GM18858 (cell line): ENCODE measurements around the gene HACD1.

Experiments used
- ATAC-seq: cut with Tn5 transposase; IDR thresholded peaks from one replicate; pipeline ENCODE4 v1.9.1; 2021; ENCODE audit not compliant: unreplicated experiment

The HACD1 gene, protein sequence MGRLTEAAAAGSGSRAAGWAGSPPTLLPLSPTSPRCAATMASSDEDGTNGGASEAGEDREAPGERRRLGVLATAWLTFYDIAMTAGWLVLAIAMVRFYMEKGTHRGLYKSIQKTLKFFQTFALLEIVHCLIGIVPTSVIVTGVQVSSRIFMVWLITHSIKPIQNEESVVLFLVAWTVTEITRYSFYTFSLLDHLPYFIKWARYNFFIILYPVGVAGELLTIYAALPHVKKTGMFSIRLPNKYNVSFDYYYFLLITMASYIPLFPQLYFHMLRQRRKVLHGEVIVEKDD

DNA sequence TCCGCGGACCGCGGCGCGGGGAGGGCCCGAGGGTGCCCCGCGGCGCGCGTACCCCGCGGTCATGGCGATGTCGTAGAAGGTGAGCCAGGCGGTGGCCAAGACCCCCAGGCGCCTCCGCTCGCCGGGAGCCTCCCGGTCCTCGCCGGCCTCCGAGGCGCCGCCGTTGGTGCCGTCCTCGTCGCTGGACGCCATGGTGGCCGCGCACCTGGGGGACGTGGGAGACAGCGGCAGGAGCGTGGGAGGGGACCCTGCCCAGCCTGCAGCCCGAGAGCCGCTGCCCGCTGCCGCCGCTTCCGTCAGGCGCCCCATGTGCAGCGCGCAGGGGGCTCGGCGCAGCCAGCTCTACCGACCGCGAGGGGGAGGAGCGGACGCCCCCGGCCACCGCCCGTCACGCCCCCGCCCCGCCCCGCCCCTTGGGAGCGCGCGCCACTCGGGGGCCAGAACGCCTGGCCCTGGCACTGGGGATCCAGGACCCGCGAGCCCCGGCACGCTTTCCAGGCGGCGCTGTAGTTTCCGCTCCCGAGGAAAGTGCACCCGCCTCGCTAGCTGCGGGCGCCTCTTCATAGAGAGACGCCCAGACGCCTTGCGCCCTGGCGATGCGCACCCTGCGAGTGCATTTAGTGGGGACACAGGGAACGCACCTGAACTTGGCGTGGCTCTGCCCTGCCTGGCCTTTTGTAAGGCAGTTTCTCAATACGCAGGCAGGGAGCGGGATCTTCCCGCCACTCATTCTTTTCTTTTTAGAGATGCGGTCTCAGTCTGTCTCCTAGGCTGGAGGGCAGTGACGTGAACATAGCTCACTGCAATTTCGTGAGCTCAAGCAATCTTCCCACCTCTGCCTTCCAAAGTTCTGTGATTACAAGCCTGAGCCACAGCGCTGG lies at the start of gene HACD1:
TSS of gene HACD1 (minus strand) at position 344 of the 881 bp plus-strand sequence. CDS start at position 309, 35 bp downstream.
- peak; percentile 46 for ATAC-seq

DNA sequence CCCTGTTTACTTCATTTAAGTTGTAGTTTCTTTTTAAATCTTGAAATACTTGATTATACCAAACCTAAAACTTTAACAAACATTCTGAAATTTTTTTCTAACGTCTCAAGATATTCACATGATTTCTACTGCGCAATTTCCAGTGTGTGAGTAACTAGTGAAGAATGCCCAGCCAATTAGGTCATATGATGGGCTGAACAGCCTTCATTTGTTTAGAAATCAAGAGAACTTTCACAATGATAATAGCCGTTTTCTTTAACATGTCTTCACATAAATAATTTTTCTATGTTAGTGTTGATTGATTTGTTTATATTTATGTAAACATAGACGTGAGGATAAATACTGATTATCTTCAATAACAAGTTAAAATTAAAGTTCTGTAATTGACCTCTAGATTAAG lies 48.6 kb upstream of the HACD1 start:
- ATAC-seq = no peak

DNA sequence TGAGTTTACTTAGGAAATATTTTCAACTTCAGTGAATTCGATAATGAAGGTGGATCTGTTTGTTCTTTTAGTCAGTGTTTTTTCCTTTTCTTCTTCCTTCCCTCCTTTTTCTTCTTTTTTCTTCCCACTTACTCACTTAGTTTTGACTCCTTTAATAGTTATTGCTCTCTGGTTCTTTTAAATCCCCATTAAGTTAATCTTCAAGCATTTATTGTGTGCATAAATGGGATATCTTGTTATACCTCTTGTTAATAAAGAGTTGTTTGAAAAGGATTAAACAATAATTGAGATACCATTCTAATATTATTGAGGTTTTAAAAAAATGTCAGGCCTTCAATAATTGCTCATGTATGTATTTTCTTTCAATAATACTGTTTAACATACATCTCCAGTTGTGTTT lies 46.3 kb upstream of the HACD1 start:
- no peak for ATAC-seq

DNA sequence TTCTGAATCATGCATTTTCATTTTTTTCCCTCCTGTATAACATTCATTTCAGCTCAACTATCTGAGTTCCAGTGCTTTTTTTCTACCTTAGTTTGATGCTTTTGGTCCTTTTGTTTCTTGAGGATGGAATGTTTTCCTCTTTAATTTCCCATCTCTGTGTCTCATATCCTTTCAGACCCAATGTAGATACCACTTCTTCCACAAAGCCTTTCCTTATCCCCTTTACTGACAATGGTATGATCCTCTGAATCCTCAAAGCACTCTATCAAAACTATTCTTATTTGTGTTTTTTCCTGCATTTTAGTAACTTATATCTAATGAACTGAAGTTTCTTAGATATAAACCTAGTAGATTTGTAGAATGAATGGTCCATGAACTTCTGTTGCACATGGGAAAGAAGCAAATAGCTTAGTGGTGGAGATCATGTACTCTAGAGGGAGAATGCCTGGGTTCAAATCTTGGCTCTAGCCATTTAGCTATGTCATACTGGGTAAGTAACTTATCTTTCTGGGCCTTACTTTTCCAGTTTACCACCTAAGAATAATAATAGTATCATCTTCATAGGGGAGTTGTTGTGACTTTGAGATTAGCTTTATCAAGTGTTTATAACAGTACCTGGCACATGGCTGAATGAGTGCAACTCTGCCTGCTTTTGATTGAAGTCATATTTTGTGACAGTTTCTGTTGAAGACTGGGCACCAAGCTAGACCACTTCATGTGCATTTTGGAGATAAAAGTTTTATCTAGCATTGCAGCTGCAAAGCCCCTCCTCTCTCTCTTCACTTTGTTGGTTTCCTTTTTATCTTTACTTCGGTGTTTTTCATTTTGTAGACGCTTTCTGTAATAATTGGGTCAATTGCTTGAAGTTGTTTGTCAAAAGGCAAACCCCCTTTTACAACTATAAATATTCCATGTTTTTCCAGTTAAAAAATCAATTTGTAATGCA lies 45.3 kb upstream of the HACD1 start:
- no peak for ATAC-seq

DNA sequence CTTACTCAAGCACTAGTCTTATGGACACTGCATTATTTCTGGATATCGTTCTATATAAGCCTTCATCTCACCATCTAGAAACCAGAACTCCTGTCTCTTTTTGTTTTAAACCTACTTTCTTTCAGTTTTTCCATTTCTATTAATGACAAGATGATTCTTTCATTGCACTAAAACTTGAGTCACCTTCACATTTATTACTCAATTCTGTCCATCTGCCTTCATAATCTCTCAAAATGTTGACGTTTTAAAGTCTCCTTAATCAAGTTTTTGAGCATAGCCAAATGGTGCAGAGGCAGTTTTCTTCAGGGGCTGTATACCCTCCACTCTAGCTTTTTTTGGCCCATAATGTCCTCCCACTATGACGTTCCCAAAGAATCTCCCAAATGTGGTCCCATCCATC lies 44.3 kb upstream of the HACD1 start:
- ATAC-seq = no peak

DNA sequence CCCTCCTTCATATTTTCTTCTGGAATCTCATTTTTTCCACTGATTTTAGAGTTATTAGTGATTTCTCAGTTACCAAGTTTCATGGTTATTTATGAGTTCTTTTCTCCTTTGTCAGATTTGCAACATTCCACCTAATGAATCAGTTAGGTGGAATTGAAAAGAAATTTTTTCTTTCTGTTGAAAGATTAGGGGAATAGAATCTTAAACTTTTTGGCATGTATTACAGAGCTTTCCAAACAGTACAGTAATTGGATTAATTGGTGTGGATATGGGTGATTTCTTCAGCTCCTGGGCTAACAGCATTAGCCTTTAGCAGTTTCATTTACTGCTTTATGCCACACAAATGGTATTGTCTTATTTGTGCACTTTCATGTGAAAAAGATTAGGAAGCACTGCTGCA lies 43.7 kb upstream of the HACD1 start:
- ATAC-seq = no peak

DNA sequence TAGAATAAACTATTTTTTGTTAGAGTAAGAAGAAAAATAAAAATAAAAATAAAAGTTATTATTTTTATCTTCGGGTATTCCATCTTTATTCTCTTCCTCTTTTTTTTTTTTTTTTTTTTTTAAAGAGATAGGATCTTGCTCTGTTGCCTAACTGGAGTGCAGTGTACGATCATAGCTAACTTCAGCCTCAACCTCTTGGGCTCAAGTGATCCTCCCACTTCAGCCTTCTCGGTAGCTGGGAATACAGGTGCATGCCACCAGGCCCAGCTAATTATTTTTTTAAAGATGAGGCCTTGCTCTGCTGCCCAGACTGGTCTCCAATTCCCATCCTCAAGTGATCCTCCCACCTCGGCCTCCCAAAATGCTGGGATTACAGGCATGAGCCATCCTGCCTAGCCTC lies 42.2 kb upstream of the HACD1 start:
- ATAC-seq = no peak

DNA sequence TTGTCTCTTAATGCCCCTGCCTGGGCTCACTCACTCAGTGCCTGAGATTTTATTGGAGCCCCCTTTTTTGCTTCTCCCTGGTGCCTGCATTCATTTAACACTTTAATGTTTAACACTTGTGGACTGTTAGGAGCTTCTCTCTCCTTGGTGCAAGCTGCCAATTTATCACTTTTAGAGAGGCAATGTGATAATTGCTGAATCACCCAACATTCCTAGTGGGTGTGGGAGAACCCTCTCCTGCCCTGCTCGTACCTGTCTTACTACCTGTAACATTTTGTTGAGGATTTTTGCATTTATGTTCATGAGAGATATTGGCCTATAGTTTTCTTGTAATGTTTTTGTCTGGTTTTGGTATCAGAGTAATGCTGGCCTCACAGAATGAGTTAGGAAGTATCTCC lies 39.9 kb upstream of the HACD1 start:
- ATAC-seq = no peak

DNA sequence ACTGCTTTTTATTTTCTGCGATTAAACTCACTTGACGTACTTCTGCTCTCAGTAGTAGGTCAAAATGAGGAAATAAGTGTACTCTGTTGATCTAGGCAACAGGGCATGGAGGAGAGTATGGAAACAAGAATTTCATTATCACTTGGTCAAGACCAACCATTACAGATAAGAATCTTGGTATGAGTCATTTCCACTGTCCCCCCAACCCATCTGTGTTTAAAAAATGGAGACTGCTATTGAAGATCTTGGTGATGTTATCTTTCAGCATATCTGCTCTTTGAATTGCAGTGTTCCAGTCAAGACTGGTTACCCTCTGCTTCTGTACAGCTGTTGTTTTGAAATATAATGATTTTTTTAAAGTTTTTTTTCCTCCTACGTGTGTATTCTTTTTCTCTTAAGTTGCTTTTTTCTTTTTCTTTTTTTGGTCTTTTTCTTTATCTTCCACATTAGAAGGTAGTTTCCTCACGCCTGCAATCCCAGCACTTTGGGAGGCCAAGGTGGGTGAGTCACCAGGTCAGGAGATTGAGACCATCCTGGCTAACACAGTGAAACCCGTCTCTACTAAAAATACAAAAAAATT lies 38.5 kb upstream of the HACD1 start:
- peak; percentile 96 for ATAC-seq

DNA sequence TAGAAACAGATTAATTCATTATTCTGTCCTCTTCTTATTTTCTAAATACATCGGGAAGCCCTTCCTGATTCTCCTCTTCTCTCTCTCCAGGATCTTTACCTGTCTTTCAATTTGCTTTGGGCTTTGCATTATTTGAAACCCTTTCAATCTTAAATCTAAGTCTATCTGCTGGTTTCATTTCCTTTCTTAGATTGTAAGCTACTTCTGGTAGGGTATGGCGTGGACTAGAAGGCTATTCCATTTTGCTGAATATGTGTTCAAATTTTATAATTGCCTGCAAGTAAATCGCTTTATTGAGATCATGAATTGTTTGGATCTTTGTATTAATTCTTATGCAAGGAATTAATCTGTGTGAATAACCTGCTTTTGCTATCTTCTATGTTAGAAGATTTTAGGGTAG lies 37.8 kb upstream of the HACD1 start:
- ATAC-seq = no peak

DNA sequence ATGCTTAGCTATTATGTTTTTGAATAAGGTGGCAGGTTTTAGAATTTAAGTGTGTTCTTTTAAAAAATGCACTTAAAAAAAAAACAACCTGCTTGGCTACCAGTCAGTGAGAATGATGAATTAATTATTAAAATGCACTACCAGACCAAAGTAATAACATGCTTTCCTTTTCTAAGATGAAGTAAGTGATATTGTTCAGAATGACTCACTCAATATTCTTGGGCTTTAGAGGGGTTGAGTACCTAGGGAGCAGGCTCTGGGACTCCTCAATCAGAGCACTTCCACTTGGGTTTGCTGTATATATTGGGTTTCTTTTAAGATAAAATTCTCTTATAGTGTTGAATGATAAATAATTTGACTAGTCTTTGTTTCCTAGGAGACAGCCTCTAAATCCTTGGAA lies 35.4 kb upstream of the HACD1 start:
- ATAC-seq = no peak

DNA sequence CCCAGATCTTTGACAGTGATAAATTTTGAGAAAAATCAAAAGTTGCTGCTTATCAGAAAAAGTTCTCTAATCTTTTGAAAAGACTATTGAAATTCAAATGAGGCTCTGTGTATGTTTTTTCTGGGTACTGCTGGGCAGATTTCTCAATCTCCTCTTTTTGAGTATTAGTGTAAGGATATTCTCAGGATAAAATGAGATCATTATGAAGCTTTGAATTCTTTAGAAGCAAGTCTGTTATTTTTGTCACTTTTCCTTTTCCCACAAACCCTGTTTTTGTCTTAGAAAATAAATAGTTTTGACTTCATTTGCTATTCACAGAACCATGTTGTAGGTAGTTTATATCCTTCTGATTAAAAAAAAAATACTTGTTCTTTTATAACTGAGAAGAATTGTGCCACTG lies 34.7 kb upstream of the HACD1 start:
- no peak for ATAC-seq

DNA sequence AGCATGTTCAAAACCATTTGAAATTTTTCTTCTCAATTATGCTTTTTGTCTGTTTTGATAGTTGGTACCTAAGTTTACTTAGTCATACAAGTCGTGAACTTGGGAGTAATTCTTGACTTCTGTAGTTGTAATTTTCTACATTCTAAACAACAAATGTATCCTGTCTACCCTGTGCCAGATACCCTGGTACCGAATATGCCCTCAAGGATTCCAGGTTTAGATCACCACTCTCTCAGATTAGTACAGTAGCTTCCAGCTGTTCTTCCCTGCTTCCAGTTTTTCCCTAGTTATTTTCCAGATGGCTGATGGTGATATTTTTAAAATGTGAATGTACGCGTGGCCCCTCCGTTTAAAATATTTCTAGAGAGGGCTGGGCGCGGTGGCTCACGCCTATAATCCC lies 33.2 kb upstream of the HACD1 start:
- ATAC-seq = no peak

DNA sequence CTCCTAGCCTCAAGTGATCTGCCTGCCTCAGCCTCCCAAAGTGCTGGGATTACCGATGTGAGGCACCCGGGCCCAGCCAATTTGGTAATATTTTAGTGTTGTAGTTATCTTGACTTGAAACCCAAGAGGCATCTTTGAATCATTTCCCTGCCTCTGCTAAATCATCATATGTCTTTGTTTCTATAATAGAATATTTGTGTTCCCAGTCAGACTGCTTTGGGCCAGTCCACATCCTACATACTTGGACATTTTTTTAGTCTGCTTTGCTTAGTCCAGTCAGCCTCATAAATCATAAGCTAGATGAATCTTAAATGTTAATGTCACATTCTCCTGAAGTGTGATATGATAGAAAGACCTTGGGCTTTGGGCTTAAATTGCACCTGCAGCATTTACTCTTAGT lies 32.7 kb upstream of the HACD1 start:
- no peak for ATAC-seq

DNA sequence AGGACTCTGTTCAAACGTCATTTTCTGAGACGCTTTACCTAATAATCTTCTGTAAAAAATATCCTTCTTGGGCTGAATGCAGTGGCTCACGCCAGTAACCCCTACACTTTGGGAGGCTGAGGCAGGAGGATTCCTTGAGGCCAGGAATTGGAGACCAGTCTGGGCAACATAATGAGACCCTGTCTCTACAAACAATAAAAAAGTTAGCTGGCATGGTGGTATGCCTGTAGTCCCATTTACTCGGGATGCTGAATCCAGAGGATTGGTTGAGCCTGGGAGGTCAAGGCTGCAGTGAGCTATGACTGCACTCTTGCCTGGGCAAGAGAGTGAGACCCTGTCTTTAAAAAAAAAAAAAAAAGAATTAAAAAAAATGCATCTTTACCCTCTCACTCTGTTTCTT lies 31.9 kb upstream of the HACD1 start:
- ATAC-seq = no peak

DNA sequence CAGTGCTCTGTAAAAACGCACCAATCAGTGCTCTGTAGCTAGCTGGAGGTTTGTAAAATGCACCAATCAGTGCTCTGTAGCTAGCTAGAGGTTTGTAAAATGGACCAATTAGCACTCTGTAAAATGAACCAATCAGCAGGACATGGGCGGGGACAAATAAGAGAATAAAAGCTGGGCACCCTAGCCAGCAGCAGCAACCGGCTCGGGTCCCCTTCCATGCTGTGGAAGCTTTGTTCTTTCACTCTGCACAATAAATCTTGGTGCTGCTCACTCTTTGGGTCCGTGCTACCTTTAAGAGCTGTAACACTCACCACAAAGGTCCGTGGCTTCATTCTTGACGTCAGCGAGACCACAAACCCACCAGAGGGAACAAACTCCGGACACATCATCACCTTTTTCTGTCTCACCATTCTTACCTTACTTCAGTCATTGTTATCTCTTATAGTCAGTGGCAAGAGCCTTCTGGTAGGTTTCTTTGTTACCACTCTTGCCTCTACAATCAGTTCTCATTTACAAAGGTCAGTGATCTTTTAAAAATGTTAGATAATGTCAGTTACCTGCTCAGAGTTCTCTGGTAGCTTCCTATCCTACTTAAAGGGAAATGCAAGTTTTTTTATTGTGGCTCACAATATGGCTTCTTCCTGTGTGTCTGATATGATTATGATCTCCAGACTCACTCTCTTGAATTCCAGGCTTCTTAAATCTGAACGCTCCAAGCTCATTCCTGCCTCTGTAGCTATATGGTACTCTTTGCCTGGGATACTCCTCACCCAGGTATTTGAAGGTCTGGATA lies 31.3 kb upstream of the HACD1 start:
- no peak for ATAC-seq

DNA sequence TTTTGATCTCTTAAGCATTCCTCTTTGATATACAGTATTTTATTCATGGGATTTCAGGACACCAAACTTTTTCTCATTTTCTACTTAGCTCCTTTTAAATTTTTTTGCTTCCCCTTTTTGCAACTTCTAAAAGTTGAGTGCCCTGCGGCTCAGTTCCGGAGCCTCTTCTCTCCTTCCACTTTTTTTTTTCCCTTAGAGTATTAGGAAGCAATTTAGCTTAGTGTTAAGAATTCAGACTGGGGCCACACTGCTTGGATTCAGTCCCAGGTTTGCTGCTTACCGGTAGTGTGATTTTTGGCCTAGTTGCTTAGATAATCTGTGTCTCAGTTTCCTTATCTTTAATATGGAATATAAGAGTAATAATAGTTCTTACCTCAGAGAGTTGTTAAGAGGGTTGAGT lies 30.2 kb upstream of the HACD1 start:
- no peak for ATAC-seq

DNA sequence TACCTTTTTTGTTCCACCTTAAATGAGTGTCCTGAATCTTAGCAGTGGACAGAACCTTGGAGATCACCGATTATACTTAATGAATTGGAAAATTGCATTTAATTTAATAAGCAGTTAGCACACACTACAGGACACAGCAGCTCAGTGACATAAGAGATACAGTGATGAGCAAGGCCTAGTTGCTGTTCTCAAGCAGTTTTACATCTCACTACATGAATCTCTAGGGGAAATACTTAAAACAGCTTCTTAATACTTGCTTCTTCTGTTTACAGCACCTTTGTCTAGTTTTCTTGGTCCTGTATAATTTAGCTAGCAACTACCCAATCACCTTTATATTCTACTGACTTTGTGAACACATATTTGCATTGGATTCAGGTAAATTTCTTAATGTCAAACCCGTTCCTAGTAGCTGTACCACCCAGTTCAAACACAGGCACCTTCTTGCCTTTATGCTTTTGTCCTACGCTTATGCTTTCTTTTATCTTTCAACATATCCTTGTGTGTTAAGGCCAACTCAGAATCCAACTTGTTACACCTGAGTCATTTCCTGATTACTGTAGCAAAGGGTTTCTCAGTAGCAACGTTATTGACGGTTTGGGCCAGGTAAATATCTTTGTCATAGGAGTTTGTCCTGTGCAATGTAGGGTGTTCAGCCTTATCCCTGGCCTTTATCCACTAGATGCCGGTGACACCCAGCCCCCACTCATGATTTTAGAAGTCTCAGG lies 28.6 kb upstream of the HACD1 start:
- ATAC-seq = no peak

DNA sequence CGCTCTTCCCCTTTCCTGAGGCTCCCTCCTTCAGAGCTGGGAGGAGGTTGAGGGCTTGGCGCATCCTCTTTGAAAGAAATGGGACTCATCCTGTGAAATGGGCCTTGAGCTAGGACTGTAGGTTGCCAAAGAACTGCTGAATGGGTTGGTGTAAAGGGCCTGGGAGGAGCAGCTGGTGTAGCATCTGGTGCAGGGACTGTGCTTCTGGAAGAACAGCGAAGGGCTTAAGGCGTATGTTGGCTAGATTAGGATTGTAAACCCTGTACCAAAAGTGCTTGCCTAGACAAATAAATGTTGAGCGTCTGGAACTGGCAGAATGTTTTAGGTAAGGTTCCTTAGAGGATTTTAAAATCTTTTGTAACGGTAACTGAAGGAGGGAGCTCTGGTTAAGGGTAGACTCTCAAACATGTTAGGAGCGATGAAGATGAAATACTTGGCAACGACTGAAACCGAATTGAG lies 27.3 kb upstream of the HACD1 start:
- peak; percentile 14 for ATAC-seq
